GM18505 (cell line): ENCODE results near the gene TBC1D22A.

Experiments used
- ATAC-seq: cut with Tn5 transposase; IDR thresholded peaks from one replicate; pipeline ENCODE4 v1.9.1; 2021; ENCODE audit not compliant: unreplicated experiment
- POLR2A ChIP-seq: IDR thresholded peaks from 4 replicates; pipeline ENCODE4 v1.6.1; 2011; ENCODE audit warnings: borderline replicate concordance; ENCODE audit not compliant: insufficient read depth, insufficient read length; ENCODE audit errors: extremely low read depth

TBC1D22A gene

GRCh38 chr22:47213571-47214230 lies 451.3 kb downstream of the TBC1D22A start:
- no peak for ATAC-seq
- TF ChIP-seq POLR2A: no peak

- ATAC-seq: no peak
- no peak for TF ChIP-seq POLR2A
These were observed 453.4 kb downstream of the TBC1D22A start for GRCh38 chr22:47215851-47216250.

GRCh38 chr22:47218671-47219070 lies 456.2 kb downstream of the TBC1D22A start:
- no peak for ATAC-seq
- no peak for TF ChIP-seq POLR2A

- TF ChIP-seq POLR2A: no peak
- no peak for ATAC-seq
These were observed 457.3 kb downstream of the TBC1D22A start for GRCh38 chr22:47219789-47220188.

GRCh38 chr22:47220752-47221151 lies 458.3 kb downstream of the TBC1D22A start:
- ATAC-seq: no peak

GRCh38 chr22:47221840-47222615 lies 459.6 kb downstream of the TBC1D22A start:
- no peak for ATAC-seq
- no peak for TF ChIP-seq POLR2A

More at GRCh38 chr22:47220752-47221151, 458.3 kb downstream of the TBC1D22A start:
- TF ChIP-seq POLR2A: no peak
